K562 (cell line): Measurements from ENCODE around the gene TBXA2R.
"Not testable (repeated sequence)": the region's sequence is repeated elsewhere in the genome, so short reads cannot be mapped to it uniquely, and the experiment has no call there.

ENCODE experiments used
- ATF1 ChIP-seq, 2 experiments: fragments of 450-650 bp in 1 of 2; IDR thresholded peaks; 2 replicates each; pipeline ENCODE4 v1.6.1; 2016; ENCODE audit warnings: missing compliant biosample characterization in 1 of 2, missing genetic modification characterization in 1 of 2
- CTCF ChIP-seq, 3 experiments: IDR thresholded peaks in 2 of 3; conservative IDR thresholded peaks in 1 of 3; 2 replicates each; pipeline ENCODE4 v1.5.1; 2011 to 2012; ENCODE audit warnings: low read length in 3 of 3, mild to moderate bottlenecking in 3 of 3, control low read depth in 2 of 3, improper control_type of control experiment in 1 of 3, inconsistent platforms in 1 of 3, low read depth in 1 of 3, mixed read lengths in 1 of 3, moderate library complexity in 1 of 3; ENCODE audit not compliant: insufficient read depth in 2 of 3
- E2F3 ChIP-seq: fragments of 250-450 bp; sonication (Bioruptor Pico); IDR thresholded peaks from 2 replicates; pipeline ENCODE4 v1.4.0; 2020; ENCODE audit warnings: mild to moderate bottlenecking
- EP400 ChIP-seq: fragments of 450-650 bp; IDR thresholded peaks from 2 replicates; pipeline ENCODE4 v1.6.1; 2017; ENCODE audit warnings: antibody characterized with exemption, mild to moderate bottlenecking, moderate library complexity
- EZH2 ChIP-seq: IDR thresholded peaks from 2 replicates; pipeline ENCODE4 v1.6.1; 2012; ENCODE audit warnings: low read depth, mild to moderate bottlenecking, inconsistent platforms, low read length, borderline replicate concordance
- ILK ChIP-seq: fragments of 450-650 bp; IDR thresholded peaks from 2 replicates; pipeline ENCODE4 v1.6.1; 2016; ENCODE audit warnings: missing genetic modification characterization, low read depth, mild to moderate bottlenecking, missing compliant biosample characterization, moderate library complexity, borderline replicate concordance
- KLF16 ChIP-seq: IDR thresholded peaks from 2 replicates; pipeline ENCODE4 v1.6.1; 2016; ENCODE audit warnings: antibody characterized with exemption
- NFIC ChIP-seq: fragments of 450-650 bp; IDR thresholded peaks from 2 replicates; pipeline ENCODE4 v1.6.1; 2017; ENCODE audit warnings: mild to moderate bottlenecking, inconsistent platforms
- POLR2A ChIP-seq: fragments of 450-650 bp; conservative IDR thresholded peaks from 2 replicates; pipeline ENCODE4 v1.6.1; 2016
- SMARCA5 ChIP-seq: fragments of 450-650 bp; IDR thresholded peaks from 2 replicates; pipeline ENCODE4 v1.6.1; 2016
- TBL1XR1 ChIP-seq, 2 experiments: IDR thresholded peaks; 2 replicates each; pipeline ENCODE4 v1.6.1; 2012; ENCODE audit warnings: improper control_type of control experiment in 2 of 2, low read length in 2 of 2, mild to moderate bottlenecking in 1 of 2
- ZBTB26 ChIP-seq: fragments of 450-650 bp; formaldehyde crosslinking; IDR thresholded peaks from 2 replicates; pipeline ENCODE4 v1.4.0; 2022; ENCODE audit warnings: missing genetic modification characterization
- ZFP30 ChIP-seq: fragments of 250-450 bp; sonication (Bioruptor Pico); IDR thresholded peaks from 2 replicates; pipeline ENCODE4 v1.8.0; 2022; ENCODE audit warnings: moderate library complexity, mild to moderate bottlenecking, inconsistent platforms, borderline replicate concordance
- ZNF699 ChIP-seq: fragments of 250-450 bp; sonication (Bioruptor Pico); IDR thresholded peaks from 2 replicates; pipeline ENCODE4 v1.8.0; 2021; ENCODE audit warnings: mild to moderate bottlenecking, moderate library complexity; ENCODE audit not compliant: insufficient replicate concordance

GRCh38 chr19:3628766-3629165 is 22.1 kb upstream of the TBXA2R start:
- TF ChIP-seq EZH2; ZFP30 (CRISPR knock-in tag); CTCF (IDR thresholded peaks at IDR 0.05 in 2 of 3, conservative IDR thresholded peaks at IDR 0.05 in 1 of 3; ENCODE audit: insufficient read depth in 2 of 3, low read depth in 1 of 3, low read length in 3 of 3); TBL1XR1 (IDR thresholded peaks at IDR 0.05; ENCODE audit: low read length in 2 of 2); ILK (tag); SMARCA5; E2F3 (CRISPR knock-in tag); POLR2A; EP400; KLF16; ZBTB26; ATF1 (CRISPR knock-in tag; IDR thresholded peaks at IDR 0.05); ATF1 (tag; IDR thresholded peaks at IDR 0.05); NFIC; ZNF699 (CRISPR knock-in tag): not testable (repeated sequence)
